HepG2 (cell line): Measurements from ENCODE around the gene GADD45GIP1. TPM values are rescaled to one million over a fixed set of nuclear protein-coding genes. Genes with fewer than 3 reads are reported as not detected.
A peak's percentile ranks its signal among the peaks of the same experiment; 100 is the strongest.

ENCODE experiments used
- CREM ChIP-seq, 2 experiments: sonication (generic) in 1 of 2; formaldehyde crosslinking in 1 of 2; IDR thresholded peaks; 2 replicates each; pipeline versions ENCODE4 v1.4.0 to v1.6.1; 2016 to 2020; ENCODE audit warnings: antibody characterized with exemption in 1 of 2, mild to moderate bottlenecking in 1 of 2, missing genetic modification reagents in 1 of 2
- EEA1 ChIP-seq: sonication (generic); formaldehyde crosslinking; IDR thresholded peaks from 2 replicates; pipeline ENCODE4 v1.5.1; 2020; ENCODE audit warnings: mild to moderate bottlenecking, missing genetic modification reagents, borderline replicate concordance
- HINFP ChIP-seq: sonication (generic); formaldehyde crosslinking; IDR thresholded peaks from 2 replicates; pipeline ENCODE4 v1.4.0; 2020; ENCODE audit warnings: low read depth, mild to moderate bottlenecking, missing genetic modification reagents
- JUNB ChIP-seq: sonication (generic); formaldehyde crosslinking; IDR thresholded peaks from 2 replicates; pipeline ENCODE4 v1.8.0; 2022; ENCODE audit warnings: missing genetic modification reagents, mild to moderate bottlenecking, borderline replicate concordance
- KDM2A ChIP-seq: sonication (generic); formaldehyde crosslinking; IDR thresholded peaks from 2 replicates; pipeline ENCODE4 v1.4.0; 2020; ENCODE audit warnings: low read depth, missing genetic modification reagents, borderline replicate concordance
- MXD4 ChIP-seq: IDR thresholded peaks from 2 replicates; pipeline ENCODE4 v1.6.1; 2016; ENCODE audit warnings: mild to moderate bottlenecking, missing biosample characterization, missing genetic modification reagents
- PAWR ChIP-seq: sonication (generic); formaldehyde crosslinking; IDR thresholded peaks from 2 replicates; pipeline ENCODE4 v1.4.0; 2020; ENCODE audit warnings: missing genetic modification reagents, mild to moderate bottlenecking, borderline replicate concordance
- RFXANK ChIP-seq: IDR thresholded peaks from 2 replicates; pipeline ENCODE4 v1.6.1; 2016
- SNAPC4 ChIP-seq: sonication (generic); formaldehyde crosslinking; IDR thresholded peaks from 2 replicates; pipeline ENCODE4 v1.4.0; 2020; ENCODE audit warnings: mild to moderate bottlenecking, missing genetic modification reagents
- TFAP4 ChIP-seq: sonication (generic); IDR thresholded peaks from 2 replicates; pipeline ENCODE4 v1.6.1; 2016; ENCODE audit warnings: low read depth, borderline replicate concordance
- ZBTB3 ChIP-seq: sonication (generic); formaldehyde crosslinking; IDR thresholded peaks from 2 replicates; pipeline ENCODE4 v1.4.0; 2020; ENCODE audit warnings: low read depth, mild to moderate bottlenecking, moderate library complexity, missing genetic modification reagents, borderline replicate concordance
- ZHX1 ChIP-seq: sonication (generic); formaldehyde crosslinking; IDR thresholded peaks from 2 replicates; pipeline ENCODE4 v1.8.1; 2022; ENCODE audit warnings: low read depth, mild to moderate bottlenecking, missing genetic modification reagents
- ZNF20 ChIP-seq: sonication (generic); formaldehyde crosslinking; IDR thresholded peaks from 2 replicates; pipeline ENCODE4 v1.4.0; 2020; ENCODE audit warnings: mild to moderate bottlenecking, moderate library complexity, missing genetic modification reagents
- ZNF704 ChIP-seq: sonication (generic); formaldehyde crosslinking; IDR thresholded peaks from 2 replicates; pipeline ENCODE4 v1.8.1; 2023; ENCODE audit warnings: mild to moderate bottlenecking, inconsistent platforms, moderate library complexity, missing genetic modification reagents, borderline replicate concordance
- ZNF776 ChIP-seq: sonication (generic); formaldehyde crosslinking; IDR thresholded peaks from 2 replicates; pipeline ENCODE4 v1.4.0; 2020; ENCODE audit warnings: mild to moderate bottlenecking, missing genetic modification reagents
- ZSCAN12 ChIP-seq: sonication (generic); formaldehyde crosslinking; IDR thresholded peaks from 2 replicates; pipeline ENCODE4 v1.9.0; 2021; ENCODE audit warnings: mild to moderate bottlenecking, missing genetic modification reagents
- polyA plus RNA-seq, 8 experiments: library from polyadenylated mRNA; depleted of rRNA in 3 of 8; stranded (reverse) in 7 of 8; unstranded in 1 of 8; fragments of >200 nt; fragmentation: Illumina TruSeq in 4 of 8; extraction: Trizol in 4 of 8; gene quantifications; 2 replicates each; pipeline versions ENCODE4 v1.2.1 to v1.2.3, GENCODE V29; 2011 to 2016; ENCODE audit warnings: low read depth in 4 of 8, missing spikeins in 1 of 8, mixed read lengths in 1 of 8; ENCODE audit not compliant: insufficient read depth in 1 of 8
- total RNA-seq, 5 experiments: library from RNA; depleted of rRNA; stranded (reverse); fragments of >200 nt; fragmentation: Illumina TruSeq; extraction: Trizol; gene quantifications; 2 replicates each; pipeline ENCODE4 v1.2.3, GENCODE V29; 2016; ENCODE audit warnings: low read depth in 1 of 5

The GADD45GIP1 gene
- total and polyA plus RNA-seq, 2 of the 13 experiments (the other 11 are each of a cell fraction or from before 2014, with no cell fraction given), result 24.6 to 30.7 TPM

- TF ChIP-seq JUNB (CRISPR knock-in tag) (no peak), ZNF776 (CRISPR knock-in tag) (no peak), ZNF20 (CRISPR knock-in tag) (no peak), CREM (IDR thresholded peaks at IDR 0.05) (no peak), CREM (CRISPR knock-in tag; IDR thresholded peaks at IDR 0.05) (no peak), SNAPC4 (CRISPR knock-in tag) (no peak), ZNF704 (CRISPR knock-in tag) (no peak), ZHX1 (peak; percentile 37; the same call in 1 of the 2 replicates), TFAP4 (no peak), PAWR (no peak), ZBTB3 (CRISPR knock-in tag) (no peak), EEA1 (CRISPR knock-in tag) (no peak), HINFP (no peak), RFXANK (CRISPR knock-in tag) (no peak), ZSCAN12 (CRISPR knock-in tag) (no peak), KDM2A (peak; percentile 32; the same call in 1 of the 2 replicates), MXD4 (CRISPR knock-in tag) (no peak)
These were observed 37.9 kb upstream of the GADD45GIP1 start, which contains the start of gene NFIX (continued) for GRCh38 chr19:12994701-12995595.
